ENCODE results near the gene CEP164.

- TF ChIP-seq CTCF (conservative IDR thresholded peaks at IDR 0.05) (no peak), EZH2 (IDR thresholded peaks at IDR 0.05; ENCODE audit: low read depth) (no peak)
Measured at GRCh38 chr11:117382746-117383145, 55.1 kb downstream of the CEP164 start.
